ENCODE measurements around the gene CBR3. TPM values are rescaled to one million over a fixed set of nuclear protein-coding genes. Genes with fewer than 3 reads are reported as not detected.

The CBR3 gene
- total and polyA plus RNA-seq, 2 of the 4 experiments (the other 2 are of a cell fraction), result 13.4 to 15.4 TPM

DNA sequence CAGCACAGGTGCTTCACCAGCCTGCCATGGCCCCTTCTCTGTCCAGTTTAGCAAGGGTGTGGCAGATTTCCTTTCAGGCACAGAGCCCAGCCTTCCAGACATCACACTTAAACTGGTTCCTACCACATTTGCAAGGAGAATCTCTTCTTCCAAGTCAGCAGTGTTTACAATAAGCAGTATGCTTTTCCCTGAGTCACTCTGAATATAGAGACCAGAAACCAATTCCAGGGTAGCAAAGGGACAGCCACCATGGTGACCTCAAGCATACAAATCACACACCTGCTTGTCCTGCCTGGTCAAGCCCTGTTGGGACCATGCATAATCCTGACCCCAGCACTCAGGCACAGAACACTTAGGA is 8.7 kb upstream of the CBR3 start:
- H3K14ac ChIP-seq (replicated peaks; ENCODE audit: low read depth, low read length), result peak overlapping the region; percentile 7; the same call in 1 of the 2 replicates
- H3K9me1 ChIP-seq (ENCODE audit: insufficient read depth, low read length), result peaks cover 5% of the 10 kb centered on the region; the same call in 1 of the 2 replicates
- H2AK5ac ChIP-seq (ENCODE audit: low read depth, low read length), result peak overlapping the region; percentile 60; the same call in 1 of the 2 replicates
- no peak overlapping the region for H3K4ac ChIP-seq (ENCODE audit: low read depth, low read length)
- no peak overlapping the region for H2BK5ac ChIP-seq (ENCODE audit: low read depth, low read length, poor library complexity, severe bottlenecking)
- DNase-seq (peak; percentile 55), ATAC-seq (ENCODE audit: low read depth) (peak; percentile 4; the same call in 1 of the 2 replicates)
- no peak overlapping the region for H3K23ac ChIP-seq (ENCODE audit: low read depth, low read length)
- H3K79me1 ChIP-seq (ENCODE audit: low read depth in 1 of 2, low read length in 2 of 2), result peaks cover 0 to 4% of the 10 kb centered on the region in 2 experiments; a peak in 1 of 4 replicates
- H3K4me3 ChIP-seq (ENCODE audit: insufficient read depth, low read depth, low read length), result no peak overlapping the region
- TF ChIP-seq MXI1 (IDR thresholded peaks at IDR 0.05; ENCODE audit: borderline replicate concordance, low read depth, low read length) (no peak), NFE2L2 (IDR thresholded peaks at IDR 0.05; ENCODE audit: low read depth, low read length) (peak; percentile 70; the same call in 1 of the 2 replicates)
- H2AFZ ChIP-seq (replicated peaks; ENCODE audit: low read length, poor library complexity), result no peak overlapping the region
- dilution Hi-C loops (cut with HindIII; ENCODE audit: low sequenced_read_pairs, unreplicated experiment) (no loop called here), in situ Hi-C loops (cut with MboI; ENCODE audit: low sequenced_read_pairs) (no loop called here), intact Hi-C loops (cut with micrococcal nuclease) (no loop called here)
- no peak overlapping the region for H2BK20ac ChIP-seq (ENCODE audit: low read depth, low read length)
- H2BK15ac ChIP-seq (ENCODE audit: low read depth, low read length), result no peak overlapping the region; the same call in 2 of the 3 replicates
- H3K27ac ChIP-seq (ENCODE audit: insufficient read depth, low read length), result no peak overlapping the region
- peaks cover 7% of the 10 kb centered on the region for H3K4me1 ChIP-seq (ENCODE audit: control insufficient read depth, insufficient read depth, low read length)
- no peak overlapping the region for H3K56ac ChIP-seq (ENCODE audit: extremely low read depth, insufficient read depth, low read length)
- ChIA-PET POLR2A (ENCODE audit: unreplicated experiment) (no interaction called here), CTCF (no interaction called here)
- no peak overlapping the region for H4K8ac ChIP-seq (ENCODE audit: low read depth in 2 of 2, low read length in 2 of 2)
- H3K36me3 ChIP-seq (ENCODE audit: control insufficient read depth, insufficient read depth, low read length), result no peaks in the 10 kb centered on the region
- H4K5ac ChIP-seq (ENCODE audit: low read depth, low read length), result no peak overlapping the region
- peak overlapping the region; percentile 19 for H2AK9ac ChIP-seq (replicated peaks; ENCODE audit: low read depth, low read length, poor library complexity)
- no peaks in the 10 kb centered on the region for H3K27me3 ChIP-seq (ENCODE audit: control insufficient read depth, insufficient read depth, low read length)
- H3K9me3 ChIP-seq (ENCODE audit: control insufficient read depth, insufficient read depth, low read length), result no peaks in the 10 kb centered on the region
- no TSS peak for BruUV-seq (replicated peaks)
- H4K91ac ChIP-seq (ENCODE audit: insufficient read depth, low read depth, low read length), result no peak overlapping the region
- H4K20me1 ChIP-seq (ENCODE audit: insufficient read depth, low read length), result no peaks in the 10 kb centered on the region
- H3K4me2 ChIP-seq (ENCODE audit: low read depth, low read length), result no peak overlapping the region
- no peak overlapping the region for H3K9ac ChIP-seq (ENCODE audit: low read depth, low read length)
- no peak overlapping the region for H3K18ac ChIP-seq (ENCODE audit: low read depth, low read length)
- H2BK120ac ChIP-seq (ENCODE audit: low read depth, low read length), result no peak overlapping the region
